OCI-LY3 (cell line): ENCODE results near the gene ZNRD2.

ENCODE experiments used
- CTCF ChIP-seq: fragments of 200-600, 300-600 bp; sonication (generic); IDR thresholded peaks from 2 replicates; pipeline ENCODE4 v1.5.1; 2014; ENCODE audit warnings: antibody characterized with exemption, low read length, low read depth
- EZH2phosphoT487 ChIP-seq: fragments of 200-600 bp; shearing (Covaris generic); IDR thresholded peaks from 2 replicates; pipeline ENCODE4 v1.6.1; 2018; ENCODE audit warnings: antibody characterized with exemption, mixed run types, low read depth

DNA sequence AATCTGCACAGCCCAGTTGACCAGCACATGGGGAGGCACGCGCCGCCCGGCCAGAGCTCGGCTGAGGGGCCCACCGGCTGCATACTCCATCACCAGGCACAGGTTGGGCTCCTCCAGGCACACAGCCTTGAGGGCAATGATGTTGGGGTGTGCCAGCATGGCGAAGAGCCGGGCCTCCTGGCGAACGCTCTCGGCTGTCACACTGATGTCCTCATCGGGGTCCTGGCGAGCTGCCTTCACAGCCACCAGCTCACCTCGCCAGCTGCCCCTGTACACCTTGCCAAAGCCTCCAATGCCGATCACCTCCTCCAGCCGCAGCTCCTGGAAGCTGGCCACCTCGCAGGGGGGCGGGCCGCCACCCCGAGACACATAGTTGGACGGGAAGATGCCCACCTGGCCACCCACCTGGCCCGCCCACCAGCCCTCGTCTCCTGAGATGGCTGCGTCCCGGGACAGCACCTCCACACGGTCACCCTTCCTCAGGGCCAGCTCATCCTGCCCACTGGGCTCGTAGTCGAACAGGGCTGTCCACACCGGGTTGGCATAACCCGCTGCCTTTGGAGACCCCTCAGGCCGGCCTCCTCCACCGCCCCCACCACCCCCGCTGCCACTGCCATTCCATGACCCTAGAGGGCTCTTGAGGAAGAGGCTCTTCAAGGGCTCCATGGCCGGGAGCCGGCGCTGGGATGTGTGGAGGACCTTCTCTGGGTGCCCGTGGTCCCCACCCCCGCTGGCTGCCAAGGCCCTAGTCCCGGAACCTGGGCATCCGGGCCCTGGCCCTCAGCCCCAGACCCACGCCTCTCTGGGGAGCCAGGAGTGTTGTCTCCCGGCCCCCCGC lies 43.0 kb downstream of the ZNRD2 start:
- TF ChIP-seq CTCF = no peak
- TF ChIP-seq EZH2phosphoT487 = no peak
